IPS-18c (cell line): Measurements from ENCODE around the gene TLR3.

Source experiments
- H3K4me3 ChIP-seq: 2 replicates; pipeline ENCODE4 v1.7.0; 2013; ENCODE audit warnings: low read depth, mild to moderate bottlenecking, low read length, moderate library complexity; ENCODE audit not compliant: insufficient read depth
- H3K9me3 ChIP-seq: one replicate; pipeline ENCODE4 v1.6.1; 2013; ENCODE audit warnings: mild to moderate bottlenecking, low read length, moderate library complexity; ENCODE audit not compliant: control insufficient read depth, insufficient read depth

The TLR3 gene

DNA sequence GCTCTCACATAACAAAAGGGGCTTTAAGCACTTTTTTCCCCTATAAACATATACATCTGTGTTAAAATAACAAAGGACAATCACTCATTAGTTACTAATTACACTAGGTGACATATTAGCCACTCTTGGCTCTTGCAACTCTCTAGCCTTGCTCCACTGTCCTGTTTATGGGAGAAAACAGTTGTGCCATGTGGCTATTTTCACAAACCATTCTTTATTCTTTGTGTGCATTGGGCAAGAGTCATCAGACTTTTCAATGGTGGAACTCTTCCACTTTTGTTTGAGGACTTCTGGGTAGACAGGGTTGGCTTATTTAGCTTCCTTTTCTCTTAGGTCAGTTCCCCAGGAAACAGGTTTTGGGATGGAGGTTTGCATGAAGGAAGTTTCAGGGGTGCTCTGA is 19.6 kb downstream of the TLR3 start:
- H3K4me3 ChIP-seq = no peak overlapping the region
- no peaks in the 10 kb centered on the region for H3K9me3 ChIP-seq

DNA sequence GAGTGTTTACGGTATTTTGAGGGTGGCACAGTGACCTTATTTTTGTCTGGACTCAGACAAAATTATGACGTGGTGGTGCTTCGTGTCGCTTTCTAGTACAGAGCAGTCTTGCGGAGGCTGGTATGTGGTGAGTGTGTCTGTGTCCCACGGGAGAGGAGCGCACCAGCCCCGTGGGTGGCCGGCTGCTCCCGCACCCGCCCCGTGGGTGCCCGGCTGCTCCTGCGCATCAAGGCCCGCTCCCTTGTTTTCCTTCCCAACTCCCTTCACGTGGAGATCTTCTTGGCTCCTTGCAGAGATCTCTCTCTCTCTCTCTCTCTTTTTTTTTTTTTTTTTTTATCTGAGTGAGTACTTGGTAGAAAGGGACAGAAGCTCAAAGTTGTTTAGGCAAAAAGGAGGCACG is 23.3 kb downstream of the TLR3 start:
- Histone ChIP-seq H3K4me3 (no peak overlapping the region), H3K9me3 (no peaks in the 10 kb centered on the region)

DNA sequence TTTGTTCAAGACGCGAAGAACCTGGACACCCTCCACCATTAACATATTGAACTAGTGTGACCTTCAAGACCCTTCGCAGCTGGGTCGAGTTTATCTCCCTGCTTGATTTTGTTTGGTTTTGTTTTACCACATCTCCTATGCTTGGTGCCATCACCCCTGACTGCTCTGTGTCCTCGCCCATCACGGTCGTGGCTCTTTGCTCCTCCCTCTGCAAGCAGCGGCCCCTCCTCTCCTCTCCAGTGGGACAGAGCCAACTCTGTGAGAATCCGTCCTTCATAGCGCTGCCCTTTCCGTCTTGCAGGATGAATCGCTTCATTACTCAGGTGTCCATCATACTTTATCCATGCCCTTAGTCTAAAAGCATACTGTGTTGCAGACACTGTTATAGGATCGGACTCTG is 26.4 kb downstream of the TLR3 start:
- no peaks in the 10 kb centered on the region for H3K9me3 ChIP-seq
- no peak overlapping the region for H3K4me3 ChIP-seq

DNA sequence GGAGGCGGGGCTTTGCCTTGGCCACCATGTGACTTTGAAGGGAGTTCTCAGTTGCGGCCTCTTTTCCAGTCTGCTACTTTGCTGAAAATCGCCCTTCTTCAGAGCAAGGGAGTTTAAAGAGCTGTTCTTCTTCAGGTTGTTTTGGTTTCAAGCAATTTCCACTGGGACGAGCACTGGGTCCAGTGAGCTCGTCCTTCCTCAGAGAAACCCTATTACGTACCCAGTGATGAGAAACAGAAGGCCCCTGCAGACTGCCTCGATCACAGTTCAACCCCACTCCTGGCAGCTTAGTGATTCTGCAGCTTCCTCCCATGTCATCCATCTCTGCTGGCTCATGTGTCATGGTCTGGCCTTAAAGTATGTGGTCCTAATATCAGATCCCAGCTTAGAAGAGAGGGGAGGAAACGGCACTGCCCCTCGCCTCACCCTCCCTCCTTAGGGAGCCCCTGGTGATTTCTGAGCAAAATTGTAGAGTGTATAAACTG is 27.8 kb downstream of the TLR3 start:
- H3K4me3 ChIP-seq = no peak overlapping the region
- no peaks in the 10 kb centered on the region for H3K9me3 ChIP-seq

DNA sequence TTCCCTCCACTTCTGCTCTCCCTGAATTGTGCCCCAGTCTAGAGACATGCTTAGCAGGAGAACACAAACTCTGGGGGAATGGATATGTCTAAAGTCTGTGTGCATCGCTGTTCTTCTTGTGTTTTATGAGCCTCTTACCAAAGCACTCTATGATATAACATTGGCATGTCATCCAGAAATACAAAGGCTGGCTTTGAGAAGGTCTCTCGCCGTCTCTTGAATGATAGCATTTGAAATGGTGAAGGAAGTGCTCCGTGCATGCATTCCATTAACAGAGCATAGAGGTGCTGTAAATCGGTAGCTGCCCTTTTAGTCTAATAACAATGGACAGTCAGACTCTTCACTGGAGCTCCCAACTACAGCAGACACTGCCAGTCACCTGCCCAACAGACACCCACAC is 28.4 kb downstream of the TLR3 start:
- Histone ChIP-seq H3K4me3 (no peak overlapping the region), H3K9me3 (no peaks in the 10 kb centered on the region)

DNA sequence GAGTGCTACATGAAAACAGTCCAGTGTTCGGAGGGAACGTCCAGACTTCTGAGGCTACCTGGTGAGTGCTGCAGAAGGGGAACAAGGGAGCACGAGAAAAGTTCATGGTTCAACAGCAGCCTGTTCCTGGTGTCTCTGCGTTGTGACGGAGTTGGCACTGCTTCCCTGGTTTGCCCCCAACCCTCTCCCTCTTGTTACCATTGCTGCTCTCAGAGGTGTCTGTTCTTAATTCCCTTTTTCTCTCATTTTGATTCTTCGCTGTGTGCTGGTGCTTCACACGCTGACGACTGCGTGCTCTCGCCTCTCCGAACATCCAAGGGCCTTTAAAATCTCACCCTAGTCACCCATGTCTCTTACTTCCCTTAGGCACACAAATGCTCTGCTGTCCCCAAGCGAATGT is 34.0 kb downstream of the TLR3 start:
- Histone ChIP-seq H3K9me3 (peaks cover 5% of the 10 kb centered on the region), H3K4me3 (no peak overlapping the region)

DNA sequence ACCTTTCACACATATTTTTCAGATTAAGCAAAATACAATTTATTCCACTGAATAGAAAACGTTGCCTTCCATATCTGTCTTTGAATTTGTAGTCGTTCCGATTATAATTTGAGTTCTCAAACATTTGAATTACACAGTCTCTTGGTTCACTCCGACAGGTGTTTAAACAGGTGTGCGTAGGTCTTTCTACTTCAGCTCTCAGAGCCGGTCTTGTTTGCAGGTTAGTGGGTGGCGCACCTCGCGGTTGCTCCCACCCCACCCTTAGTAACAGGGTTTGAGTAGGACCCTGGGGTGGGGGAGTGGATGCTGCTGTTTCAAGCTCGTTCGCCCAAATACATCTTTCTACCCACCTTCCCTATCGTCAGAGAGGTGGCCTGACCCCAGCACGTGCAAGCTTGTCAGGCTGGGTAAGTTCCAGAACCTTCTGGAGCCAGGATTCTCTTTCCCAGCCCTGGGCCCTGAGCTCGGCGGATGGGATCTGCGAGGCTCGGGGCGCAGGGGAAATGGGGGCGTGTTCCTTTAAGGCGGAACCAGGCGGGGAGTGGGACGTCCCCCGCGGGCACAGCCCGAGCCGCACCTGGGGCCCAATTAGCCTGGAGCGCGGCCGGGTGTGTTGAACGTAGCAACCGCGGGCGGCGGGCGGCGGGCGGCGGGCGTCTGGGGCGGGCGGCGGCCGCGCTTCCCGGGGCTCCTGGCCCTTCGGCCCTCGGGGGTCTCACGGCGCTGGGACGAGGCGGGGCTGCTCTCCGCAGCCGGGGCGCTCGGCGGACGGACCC is 35.3 kb downstream of the TLR3 start, which contains the start of gene FAM149A:
Gene FAM149A, plus strand, starts transcription at position 591 of the 776 bp plus-strand sequence.
- Histone ChIP-seq H3K9me3 (peaks cover 5% of the 10 kb centered on the region), H3K4me3 (peak within 1 kb of the TSS; percentile 61)

DNA sequence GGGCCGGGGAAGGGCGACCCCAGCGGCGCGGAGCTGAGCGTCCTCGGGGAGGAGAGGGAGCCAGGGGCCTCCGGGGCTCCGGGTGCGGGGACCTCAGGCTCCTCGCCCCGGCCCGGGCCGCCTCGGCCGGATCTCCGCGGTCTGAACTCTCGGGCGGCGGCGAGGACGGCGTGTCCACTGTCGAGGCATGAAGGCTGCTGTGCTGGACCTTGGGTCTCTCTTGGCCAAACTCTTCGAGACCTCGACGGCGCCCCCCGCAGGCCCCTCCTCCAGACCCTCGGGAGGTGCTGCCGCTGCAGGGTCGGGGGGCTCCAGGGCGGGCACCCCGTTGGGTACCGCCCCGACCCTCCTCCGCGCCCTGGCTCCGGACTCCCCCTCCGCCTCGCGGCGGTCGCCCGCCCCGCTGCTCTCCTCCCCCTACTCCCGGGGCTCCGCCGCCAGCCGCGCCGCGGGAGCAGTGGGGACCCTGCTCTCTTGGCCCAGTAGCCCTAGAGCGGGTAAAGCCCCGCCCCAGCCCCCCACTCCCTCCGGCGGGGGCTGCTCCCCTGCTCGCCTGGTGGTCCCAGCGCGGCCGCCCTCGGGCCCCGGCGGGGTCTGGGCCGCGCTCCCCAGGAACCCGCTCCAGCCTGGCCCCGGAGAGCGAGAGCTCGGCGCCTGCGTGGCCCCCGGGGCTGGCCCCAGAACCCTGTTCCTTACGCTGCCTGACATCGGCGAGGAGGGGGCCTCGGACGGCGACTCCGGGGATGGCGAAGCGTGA is 36.1 kb downstream of the TLR3 start:
- Histone ChIP-seq H3K9me3 (peaks cover 5% of the 10 kb centered on the region), H3K4me3 (peak overlapping the region; percentile 61)

DNA sequence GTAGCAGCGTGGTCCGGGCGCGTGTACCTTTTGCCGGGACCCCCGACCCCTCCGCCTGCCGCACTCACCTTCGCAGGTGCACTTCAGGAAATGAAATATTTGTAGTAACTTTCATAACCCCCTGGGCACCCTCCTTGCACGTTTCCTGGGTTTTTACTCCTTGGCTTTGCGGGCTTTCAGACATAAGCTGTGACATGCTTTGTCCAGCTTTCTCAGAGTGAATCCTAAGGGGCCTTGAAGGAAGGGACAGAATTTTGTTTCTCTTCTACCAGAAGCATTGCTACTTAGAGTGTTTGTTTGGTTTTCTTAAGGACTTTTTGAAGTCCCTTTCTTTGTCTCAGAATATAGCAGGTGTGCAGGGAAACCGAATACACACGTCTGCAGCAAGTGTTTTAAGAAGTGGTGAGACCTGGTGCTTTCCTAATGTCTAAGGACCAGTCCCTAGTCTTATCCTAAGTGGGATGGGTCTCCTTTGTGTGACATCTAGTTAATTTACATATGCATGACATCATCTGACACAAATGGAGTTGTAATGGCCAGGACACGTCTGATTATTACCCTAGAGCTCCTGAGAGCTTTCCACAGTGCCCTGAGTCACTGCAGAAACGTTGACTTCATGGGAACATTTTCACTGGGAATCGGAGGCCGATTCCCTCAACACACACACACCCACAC is 36.8 kb downstream of the TLR3 start:
- H3K9me3 ChIP-seq = peaks cover 5% of the 10 kb centered on the region
- H3K4me3 ChIP-seq = peak overlapping the region; percentile 61

DNA sequence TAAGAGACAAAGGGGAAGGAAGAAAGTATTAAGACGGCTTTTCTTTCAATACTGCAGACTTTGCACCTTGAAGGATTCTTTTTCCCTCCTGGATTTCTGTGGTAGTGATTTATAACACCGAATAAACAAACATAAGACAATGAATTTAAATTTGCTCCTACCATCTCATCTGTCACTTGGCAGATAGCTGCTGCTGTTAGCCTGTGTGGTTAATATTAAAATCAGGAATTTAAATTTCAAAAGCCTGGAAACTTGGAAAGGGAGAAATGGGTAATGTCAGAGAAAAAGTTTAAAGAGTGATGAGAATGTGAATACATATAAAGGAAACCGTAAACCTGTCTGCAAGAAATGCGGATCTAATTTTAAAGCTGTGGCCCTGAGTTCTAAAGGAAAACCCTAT is 39.0 kb downstream of the TLR3 start:
- Histone ChIP-seq H3K4me3 (no peak overlapping the region), H3K9me3 (peaks cover 2% of the 10 kb centered on the region)

DNA sequence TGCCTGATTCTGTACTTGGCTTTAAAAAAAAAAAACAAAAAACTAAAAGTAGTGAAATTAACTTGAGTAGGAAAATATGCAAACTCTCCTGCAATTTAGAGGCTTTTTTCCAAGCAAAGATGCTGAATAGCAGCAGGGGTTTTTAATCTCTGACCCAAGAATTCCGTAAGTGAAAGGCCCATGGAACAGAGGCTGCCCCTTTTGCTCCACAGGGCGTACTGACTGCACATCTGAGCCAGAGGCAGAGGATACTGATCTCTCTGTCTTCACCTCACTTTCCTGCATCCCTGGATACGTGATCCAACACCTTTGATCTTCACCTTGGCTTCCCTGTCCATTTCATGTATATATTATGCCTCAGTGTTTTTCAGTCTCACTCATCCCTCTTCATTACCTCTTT is 39.4 kb downstream of the TLR3 start:
- Histone ChIP-seq H3K4me3 (no peak overlapping the region), H3K9me3 (peaks cover 2% of the 10 kb centered on the region)

DNA sequence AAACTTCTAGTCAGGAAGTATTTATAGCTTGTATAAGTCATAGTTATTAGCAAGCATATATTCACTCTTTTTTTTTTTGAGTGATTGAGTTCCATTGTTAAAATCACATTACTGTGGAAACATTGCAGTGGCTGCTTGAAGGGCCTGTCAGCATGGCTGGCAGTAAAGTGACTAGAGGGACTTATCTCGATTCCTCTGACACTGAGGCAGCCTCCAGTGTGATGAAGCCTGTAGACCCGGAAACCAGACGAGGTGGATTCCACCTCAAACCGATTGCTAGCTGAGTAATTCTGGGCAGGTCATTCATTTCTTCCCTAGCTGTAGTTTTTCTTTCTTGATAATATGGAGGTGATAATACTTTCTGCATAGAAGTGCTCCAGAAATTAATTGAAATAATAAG is 40.3 kb downstream of the TLR3 start:
- peaks cover 2% of the 10 kb centered on the region for H3K9me3 ChIP-seq

DNA sequence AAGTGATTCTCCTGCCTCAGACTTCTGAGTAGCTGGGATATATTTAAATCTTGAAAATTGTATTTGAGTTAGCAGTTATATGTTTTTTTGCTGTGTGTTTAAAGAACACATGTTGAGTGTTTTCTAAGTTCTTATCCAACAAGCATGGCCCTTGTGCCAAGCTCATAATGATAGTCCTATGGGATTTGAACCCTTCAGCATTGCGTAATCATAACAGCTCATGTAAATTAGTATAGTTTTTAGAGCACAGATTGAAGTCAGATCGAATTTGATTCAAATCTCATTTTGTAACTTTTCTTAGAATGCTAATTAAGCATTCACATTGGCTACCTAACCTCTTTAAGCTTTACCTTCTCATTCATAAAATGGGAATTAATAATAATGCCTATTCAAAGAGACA is 47.7 kb downstream of the TLR3 start:
- Histone ChIP-seq H3K4me3 (no peak overlapping the region), H3K9me3 (peaks cover 3% of the 10 kb centered on the region)

More for the DNA sequence above, 40.3 kb downstream of the TLR3 start:
- H3K4me3 ChIP-seq = no peak overlapping the region

DNA sequence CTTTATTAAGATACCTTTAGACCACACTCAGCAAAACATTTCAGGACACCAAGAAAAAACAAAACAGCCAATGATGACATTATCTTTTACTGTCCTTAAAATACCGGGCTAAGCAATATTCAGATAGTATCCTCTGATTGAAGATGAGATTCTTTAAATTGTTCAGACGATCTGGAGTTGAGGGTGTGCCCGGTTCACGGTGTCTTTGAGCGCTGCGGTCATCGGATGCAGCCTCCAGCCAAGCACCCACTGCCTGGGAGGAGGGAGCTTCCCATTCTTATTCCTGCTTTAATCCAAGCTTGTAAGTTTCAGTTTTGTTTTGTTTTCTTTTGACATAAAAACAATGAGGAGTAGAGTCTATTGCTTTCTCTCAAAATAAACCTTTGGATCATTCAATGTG is 49.6 kb downstream of the TLR3 start:
- no peak overlapping the region for H3K4me3 ChIP-seq
- peaks cover 3% of the 10 kb centered on the region for H3K9me3 ChIP-seq

DNA sequence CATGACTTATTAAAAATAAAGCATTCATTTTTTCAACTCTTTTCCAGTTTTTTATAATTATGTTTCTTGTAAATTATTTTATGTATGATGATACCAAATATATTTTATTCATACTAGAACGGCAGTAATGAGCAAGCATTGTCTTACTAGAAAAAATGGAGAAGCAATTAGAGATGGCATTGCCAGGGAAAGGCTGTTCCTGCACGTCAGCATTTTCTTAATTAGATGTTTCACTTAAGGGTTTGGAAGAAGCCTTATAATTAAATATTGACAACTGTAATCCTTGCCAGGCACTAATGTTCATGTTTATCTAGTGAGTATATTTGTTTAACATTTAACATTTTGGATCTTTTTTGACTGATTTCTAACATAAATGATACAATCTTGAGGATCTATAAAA is 52.1 kb downstream of the TLR3 start:
- Histone ChIP-seq H3K4me3 (no peak overlapping the region), H3K9me3 (peaks cover 3% of the 10 kb centered on the region)

DNA sequence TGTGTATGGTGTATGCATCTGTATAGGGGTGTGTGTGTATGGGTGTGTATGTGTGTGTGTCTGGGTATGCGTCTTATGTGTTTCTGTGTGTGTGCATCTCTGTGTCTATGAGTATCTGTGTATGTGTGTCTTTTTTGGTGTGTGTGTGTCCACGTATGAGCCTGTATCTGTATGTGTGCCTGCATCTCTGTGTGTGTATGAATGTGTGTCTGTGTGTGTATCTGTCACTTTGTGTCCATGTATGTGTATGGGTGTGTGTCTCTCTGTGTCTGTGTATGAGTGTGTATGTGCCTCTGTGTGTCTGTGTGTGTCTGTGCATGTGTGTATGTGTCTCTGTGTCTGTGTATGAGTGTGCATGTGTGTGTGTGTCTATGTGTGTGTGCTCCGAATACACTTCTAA is 59.9 kb downstream of the TLR3 start:
- Histone ChIP-seq H3K9me3 (no peaks in the 10 kb centered on the region), H3K4me3 (no peak overlapping the region)

DNA sequence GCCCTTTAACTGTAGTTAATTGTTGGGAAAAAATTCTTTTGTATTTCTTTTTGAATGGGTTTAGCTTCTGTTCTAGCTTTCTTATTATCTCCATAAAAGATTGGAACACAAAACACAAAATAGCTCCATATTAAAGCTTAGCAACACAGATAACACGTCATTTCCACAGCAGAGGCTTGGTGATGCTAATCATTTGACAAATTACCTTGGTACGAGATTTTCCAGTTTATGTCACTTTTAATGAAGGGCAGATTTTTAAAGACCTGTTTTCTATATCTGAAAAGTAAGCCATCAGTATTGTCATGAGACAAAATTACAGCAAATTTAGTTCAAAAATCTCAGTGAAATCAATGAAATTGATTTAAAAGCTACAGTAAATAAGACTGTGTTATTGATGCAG is 63.0 kb downstream of the TLR3 start:
- no peaks in the 10 kb centered on the region for H3K9me3 ChIP-seq
- no peak overlapping the region for H3K4me3 ChIP-seq
